HepG2 (cell line): ENCODE measurements around the gene RTP2. TPM values are rescaled to one million over a fixed set of nuclear protein-coding genes. Genes with fewer than 3 reads are reported as not detected.

Experiments
- ASH2L ChIP-seq: fragments of 300-600, 200-600 bp; sonication (generic); IDR thresholded peaks from 2 replicates; pipeline ENCODE4 v1.7.0; 2017; ENCODE audit warnings: low read depth, mild to moderate bottlenecking, moderate library complexity, mixed read lengths, low read length; ENCODE audit not compliant: insufficient read length
- ATM ChIP-seq: fragments of 450-650 bp; IDR thresholded peaks from 2 replicates; pipeline ENCODE4 v1.7.1; 2017; ENCODE audit warnings: mild to moderate bottlenecking, borderline replicate concordance
- GPBP1L1 ChIP-seq: sonication (generic); formaldehyde crosslinking; IDR thresholded peaks from 2 replicates; pipeline ENCODE4 v1.5.0; 2020; ENCODE audit warnings: mild to moderate bottlenecking, missing genetic modification reagents
- IKZF1 ChIP-seq: fragments of 450-650 bp; IDR thresholded peaks from 2 replicates; pipeline ENCODE4 v1.7.1; 2016
- KDM2A ChIP-seq: sonication (generic); formaldehyde crosslinking; IDR thresholded peaks from 2 replicates; pipeline ENCODE4 v1.4.0; 2020; ENCODE audit warnings: low read depth, missing genetic modification reagents, borderline replicate concordance
- KDM6A ChIP-seq: IDR thresholded peaks from 2 replicates; pipeline ENCODE4 v1.6.1; 2016; ENCODE audit warnings: low read depth
- KLF6 ChIP-seq: IDR thresholded peaks from 2 replicates; pipeline ENCODE4 v1.8.0; 2016; ENCODE audit warnings: missing biosample characterization, missing genetic modification reagents
- MZF1 ChIP-seq: sonication (generic); formaldehyde crosslinking; IDR thresholded peaks from 2 replicates; pipeline ENCODE4 v1.8.1; 2023; ENCODE audit warnings: mild to moderate bottlenecking, missing genetic modification reagents, borderline replicate concordance
- RBM39 ChIP-seq: fragments of 200-400 bp; formaldehyde crosslinking; IDR thresholded peaks from one replicate; pipeline ENCODE4 v1.6.1; 2018; ENCODE audit warnings: antibody characterized with exemption, mild to moderate bottlenecking, low read depth, low read length; ENCODE audit not compliant: poor library complexity, severe bottlenecking
- SAFB2 ChIP-seq: sonication (generic); formaldehyde crosslinking; IDR thresholded peaks from 2 replicates; pipeline ENCODE4 v1.5.1; 2020; ENCODE audit warnings: missing genetic modification reagents, low read depth, mild to moderate bottlenecking, borderline replicate concordance
- SNRNP70 ChIP-seq: fragments of 200-400 bp; formaldehyde crosslinking; IDR thresholded peaks from 2 replicates; pipeline ENCODE4 v1.6.1; 2017; ENCODE audit warnings: mild to moderate bottlenecking, low read depth, low read length, moderate library complexity
- STAT6 ChIP-seq: sonication (generic); formaldehyde crosslinking; IDR thresholded peaks from 2 replicates; pipeline ENCODE4 v1.4.0; 2020; ENCODE audit warnings: missing genetic modification reagents, mild to moderate bottlenecking, borderline replicate concordance
- TCF7 ChIP-seq: sonication (generic); IDR thresholded peaks from 2 replicates; pipeline ENCODE4 v1.6.1; 2016; ENCODE audit warnings: antibody characterized with exemption, low read depth
- TEAD2 ChIP-seq: sonication (generic); formaldehyde crosslinking; IDR thresholded peaks from 2 replicates; pipeline ENCODE4 v1.9.0; 2021; ENCODE audit warnings: missing genetic modification reagents
- ZNF772 ChIP-seq: sonication (generic); formaldehyde crosslinking; IDR thresholded peaks from 2 replicates; pipeline ENCODE4 v1.5.0; 2020; ENCODE audit warnings: mild to moderate bottlenecking, missing genetic modification reagents
- polyA plus RNA-seq, 8 experiments: library from polyadenylated mRNA; depleted of rRNA in 3 of 8; stranded (reverse) in 7 of 8; unstranded in 1 of 8; fragments of >200 nt; fragmentation: Illumina TruSeq in 4 of 8; extraction: Trizol in 4 of 8; gene quantifications; 2 replicates each; pipeline versions ENCODE4 v1.2.1 to v1.2.3, GENCODE V29; 2011 to 2016; ENCODE audit warnings: low read depth in 4 of 8, missing spikeins in 1 of 8, mixed read lengths in 1 of 8; ENCODE audit not compliant: insufficient read depth in 1 of 8
- total RNA-seq, 5 experiments: library from RNA; depleted of rRNA; stranded (reverse); fragments of >200 nt; fragmentation: Illumina TruSeq; extraction: Trizol; gene quantifications; 2 replicates each; pipeline ENCODE4 v1.2.3, GENCODE V29; 2016; ENCODE audit warnings: low read depth in 1 of 5
- TF ChIP-seq, protein P1 (sequence below): sonication (generic); formaldehyde crosslinking; IDR thresholded peaks from 2 replicates; pipeline ENCODE4 v1.4.0; 2020; ENCODE audit warnings: mild to moderate bottlenecking, low read depth, missing genetic modification reagents
- TF ChIP-seq, protein P2 (sequence below): sonication (generic); formaldehyde crosslinking; IDR thresholded peaks from 2 replicates; pipeline ENCODE4 v1.4.0; 2020; ENCODE audit warnings: mild to moderate bottlenecking, missing genetic modification reagents

The RTP2 gene
- total and polyA plus RNA-seq, 2 of the 13 experiments (the other 11 are each of a cell fraction or from before 2014, with no cell fraction given) = not detected

DNA sequence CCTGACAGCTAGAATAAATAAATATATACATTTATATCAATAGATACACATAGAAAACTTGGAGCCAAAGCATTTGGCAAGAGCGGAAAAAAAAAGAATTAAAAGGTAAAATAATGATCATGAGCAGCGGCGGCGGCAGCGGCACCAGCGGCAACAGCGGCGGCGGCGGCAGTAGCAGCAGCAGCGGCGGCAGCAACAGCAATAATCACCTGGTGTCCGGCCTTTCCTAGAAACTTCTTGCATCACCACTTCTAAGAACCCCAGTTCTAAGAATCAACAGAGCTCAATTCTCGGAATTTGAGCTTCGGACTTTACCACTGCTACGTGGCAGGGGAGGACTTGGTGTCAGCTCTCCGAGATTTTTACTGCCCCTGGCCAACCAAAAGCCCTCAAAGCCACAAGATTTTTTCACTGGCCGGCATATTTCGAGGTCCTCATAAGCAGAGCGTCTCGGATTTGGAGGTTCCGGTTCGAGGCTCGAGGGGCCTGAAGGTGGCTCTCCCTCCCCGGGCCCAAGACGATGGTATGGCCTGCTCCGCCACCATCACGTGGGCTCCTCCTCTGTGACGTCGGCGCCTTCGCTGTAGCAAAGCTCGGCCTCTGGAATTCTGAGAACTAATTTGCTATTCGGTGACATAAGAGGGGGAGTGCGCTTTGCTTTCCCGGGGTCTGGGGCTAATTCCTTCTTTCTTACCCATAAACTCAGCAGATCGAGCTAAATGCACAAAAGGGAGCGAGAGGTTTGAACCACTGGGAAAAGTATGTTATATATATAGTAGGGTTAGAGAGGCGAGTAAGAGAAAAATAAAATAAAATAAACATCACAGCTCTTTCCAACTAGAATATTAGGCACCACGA, 43.1 kb upstream of the RTP2 start, which contains the start of gene BCL6 (continued):
- TF ChIP-seq, protein P1, sequence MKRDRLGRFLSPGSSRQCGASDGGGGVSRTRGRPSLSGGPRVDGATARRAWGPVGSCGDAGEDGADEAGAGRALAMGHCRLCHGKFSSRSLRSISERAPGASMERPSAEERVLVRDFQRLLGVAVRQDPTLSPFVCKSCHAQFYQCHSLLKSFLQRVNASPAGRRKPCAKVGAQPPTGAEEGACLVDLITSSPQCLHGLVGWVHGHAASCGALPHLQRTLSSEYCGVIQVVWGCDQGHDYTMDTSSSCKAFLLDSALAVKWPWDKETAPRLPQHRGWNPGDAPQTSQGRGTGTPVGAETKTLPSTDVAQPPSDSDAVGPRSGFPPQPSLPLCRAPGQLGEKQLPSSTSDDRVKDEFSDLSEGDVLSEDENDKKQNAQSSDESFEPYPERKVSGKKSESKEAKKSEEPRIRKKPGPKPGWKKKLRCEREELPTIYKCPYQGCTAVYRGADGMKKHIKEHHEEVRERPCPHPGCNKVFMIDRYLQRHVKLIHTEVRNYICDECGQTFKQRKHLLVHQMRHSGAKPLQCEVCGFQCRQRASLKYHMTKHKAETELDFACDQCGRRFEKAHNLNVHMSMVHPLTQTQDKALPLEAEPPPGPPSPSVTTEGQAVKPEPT (CRISPR knock-in tag) = peak; percentile 78; the same call in 1 of the 2 replicates
- TF ChIP-seq IKZF1 (no peak), MZF1 (CRISPR knock-in tag) (no peak), SNRNP70 (no peak), STAT6 (CRISPR knock-in tag) (peak; percentile 49; the same call in 1 of the 2 replicates), ASH2L (peak; percentile 74), SAFB2 (no peak), ATM (no peak), KDM2A (CRISPR knock-in tag) (peak; percentile 69; the same call in 1 of the 2 replicates), RBM39 (peak; percentile 89), KDM6A (CRISPR knock-in tag) (no peak), ZNF772 (CRISPR knock-in tag) (peak; percentile 81), GPBP1L1 (CRISPR knock-in tag) (no peak), TEAD2 (CRISPR knock-in tag) (0 out of 2 replicates have a peak, but pooled peaks have one; percentile 41), TCF7 (peak; percentile 70), KLF6 (peak; percentile 92; the same call in 1 of the 2 replicates)
- TF ChIP-seq, protein P2, sequence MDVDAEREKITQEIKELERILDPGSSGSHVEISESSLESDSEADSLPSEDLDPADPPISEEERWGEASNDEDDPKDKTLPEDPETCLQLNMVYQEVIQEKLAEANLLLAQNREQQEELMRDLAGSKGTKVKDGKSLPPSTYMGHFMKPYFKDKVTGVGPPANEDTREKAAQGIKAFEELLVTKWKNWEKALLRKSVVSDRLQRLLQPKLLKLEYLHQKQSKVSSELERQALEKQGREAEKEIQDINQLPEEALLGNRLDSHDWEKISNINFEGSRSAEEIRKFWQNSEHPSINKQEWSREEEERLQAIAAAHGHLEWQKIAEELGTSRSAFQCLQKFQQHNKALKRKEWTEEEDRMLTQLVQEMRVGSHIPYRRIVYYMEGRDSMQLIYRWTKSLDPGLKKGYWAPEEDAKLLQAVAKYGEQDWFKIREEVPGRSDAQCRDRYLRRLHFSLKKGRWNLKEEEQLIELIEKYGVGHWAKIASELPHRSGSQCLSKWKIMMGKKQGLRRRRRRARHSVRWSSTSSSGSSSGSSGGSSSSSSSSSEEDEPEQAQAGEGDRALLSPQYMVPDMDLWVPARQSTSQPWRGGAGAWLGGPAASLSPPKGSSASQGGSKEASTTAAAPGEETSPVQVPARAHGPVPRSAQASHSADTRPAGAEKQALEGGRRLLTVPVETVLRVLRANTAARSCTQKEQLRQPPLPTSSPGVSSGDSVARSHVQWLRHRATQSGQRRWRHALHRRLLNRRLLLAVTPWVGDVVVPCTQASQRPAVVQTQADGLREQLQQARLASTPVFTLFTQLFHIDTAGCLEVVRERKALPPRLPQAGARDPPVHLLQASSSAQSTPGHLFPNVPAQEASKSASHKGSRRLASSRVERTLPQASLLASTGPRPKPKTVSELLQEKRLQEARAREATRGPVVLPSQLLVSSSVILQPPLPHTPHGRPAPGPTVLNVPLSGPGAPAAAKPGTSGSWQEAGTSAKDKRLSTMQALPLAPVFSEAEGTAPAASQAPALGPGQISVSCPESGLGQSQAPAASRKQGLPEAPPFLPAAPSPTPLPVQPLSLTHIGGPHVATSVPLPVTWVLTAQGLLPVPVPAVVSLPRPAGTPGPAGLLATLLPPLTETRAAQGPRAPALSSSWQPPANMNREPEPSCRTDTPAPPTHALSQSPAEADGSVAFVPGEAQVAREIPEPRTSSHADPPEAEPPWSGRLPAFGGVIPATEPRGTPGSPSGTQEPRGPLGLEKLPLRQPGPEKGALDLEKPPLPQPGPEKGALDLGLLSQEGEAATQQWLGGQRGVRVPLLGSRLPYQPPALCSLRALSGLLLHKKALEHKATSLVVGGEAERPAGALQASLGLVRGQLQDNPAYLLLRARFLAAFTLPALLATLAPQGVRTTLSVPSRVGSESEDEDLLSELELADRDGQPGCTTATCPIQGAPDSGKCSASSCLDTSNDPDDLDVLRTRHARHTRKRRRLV (CRISPR knock-in tag) = no peak; the same call in 1 of the 2 replicates
